GM23248 (cell line): ENCODE measurements around the gene CRYBG2.

Experiments used
- EZH2 ChIP-seq: fragments of 200-600 bp; sonication (generic); IDR thresholded peaks from 2 replicates; pipeline ENCODE4 v1.6.1; 2018; ENCODE audit warnings: antibody characterized with exemption, mild to moderate bottlenecking; ENCODE audit not compliant: insufficient read depth, poor library complexity, severe bottlenecking
- EZH2phosphoT487 ChIP-seq: fragments of 200-600 bp; sonication (generic); IDR thresholded peaks from 2 replicates; pipeline ENCODE4 v1.6.1; 2018; ENCODE audit warnings: antibody characterized with exemption, moderate library complexity, mild to moderate bottlenecking, low read depth; ENCODE audit not compliant: insufficient read depth

DNA sequence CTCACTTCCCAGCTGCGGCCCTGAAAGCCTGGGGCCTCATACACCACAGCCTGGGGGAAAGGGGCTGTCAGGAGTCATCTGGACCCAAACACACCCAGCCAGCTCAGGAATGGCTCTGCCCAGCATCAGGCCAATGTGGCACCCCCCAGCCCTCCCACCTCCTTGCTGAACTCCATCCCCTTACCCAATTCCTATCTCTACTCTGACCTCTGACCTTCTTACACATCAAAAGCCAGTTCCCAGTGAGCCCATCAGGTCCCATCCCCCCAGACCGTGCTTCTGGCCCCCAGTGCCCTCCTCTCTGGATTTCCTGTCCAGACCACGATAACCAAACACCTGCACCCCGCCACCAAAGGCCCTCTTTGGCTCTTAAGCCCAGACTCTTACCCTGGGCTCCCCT is 16.3 kb downstream of the CRYBG2 start:
- TF ChIP-seq EZH2 (no peak), EZH2phosphoT487 (no peak)
